NCI-H1417 treated with DMSO at 0.1 percent for 48 hours (cell line): ENCODE measurements around the gene KIAA0586.

Experiments
- DNase-seq: peaks from one replicate; lab custom pipeline; 2025; lab: John Stamatoyannopoulos, UW

The KIAA0586 gene

GRCh38 chr14:58598028-58598803 lies 170.7 kb downstream of the KIAA0586 start:
- DNase-seq, result no peak

GRCh38 chr14:58598804-58599525 lies 171.4 kb downstream of the KIAA0586 start:
- DNase-seq, result no peak

GRCh38 chr14:58599707-58600106 lies 172.2 kb downstream of the KIAA0586 start:
- no peak for DNase-seq
